ENCODE results near the gene EEF1AKMT2. TPM values are rescaled to one million over a fixed set of nuclear protein-coding genes. Genes with fewer than 3 reads are reported as not detected.

EEF1AKMT2 gene
- total and polyA plus RNA-seq, 2 of the 13 experiments (the other 11 are each of a cell fraction or from before 2014, with no cell fraction given), result 11.3 to 19.3 TPM

GRCh38 chr10:124708246-124708779 lies 83.4 kb downstream of the EEF1AKMT2 start (continued):
- TF ChIP-seq ATF7 (IDR thresholded peaks at IDR 0.05) (no peak), ATF7 (CRISPR knock-in tag; IDR thresholded peaks at IDR 0.05) (no peak), ZNF101 (CRISPR knock-in tag; IDR thresholded peaks at IDR 0.05; ENCODE audit: borderline replicate concordance, low read depth) (no peak), PBX3 (CRISPR knock-in tag; IDR thresholded peaks at IDR 0.05; ENCODE audit: borderline replicate concordance) (no peak), NCOA1 (CRISPR knock-in tag; IDR thresholded peaks at IDR 0.05) (no peak), ATF1 (CRISPR knock-in tag; IDR thresholded peaks at IDR 0.05) (no peak; the same call in 1 of the 2 replicates), RARG (CRISPR knock-in tag; IDR thresholded peaks at IDR 0.05; ENCODE audit: low read depth) (no peak), CEBPZ (IDR thresholded peaks at IDR 0.05; ENCODE audit: low read length) (no peak), TSC22D2 (CRISPR knock-in tag; IDR thresholded peaks at IDR 0.05; ENCODE audit: borderline replicate concordance) (no peak), THAP8 (CRISPR knock-in tag; IDR thresholded peaks at IDR 0.05; ENCODE audit: borderline replicate concordance) (no peak), STAG1 (CRISPR knock-in tag; IDR thresholded peaks at IDR 0.05) (no peak), TRIM24 (CRISPR knock-in tag; IDR thresholded peaks at IDR 0.05) (no peak), PRPF4 (IDR thresholded peaks at IDR 0.05; ENCODE audit: low read depth, low read length, poor library complexity, severe bottlenecking) (no peak), NKX3-1 (CRISPR knock-in tag; IDR thresholded peaks at IDR 0.05) (no peak), DMAP1 (CRISPR knock-in tag; IDR thresholded peaks at IDR 0.05) (no peak), SMC3 (IDR thresholded peaks at IDR 0.05; ENCODE audit: low read length) (0 out of 2 replicates have a peak, but pooled peaks have one; percentile 16), PBX2 (CRISPR knock-in tag; IDR thresholded peaks at IDR 0.05) (no peak), ZNF572 (CRISPR knock-in tag; IDR thresholded peaks at IDR 0.05) (no peak), ZC3H13 (CRISPR knock-in tag; IDR thresholded peaks at IDR 0.05) (no peak), IRX3 (CRISPR knock-in tag; IDR thresholded peaks at IDR 0.05; ENCODE audit: borderline replicate concordance, low read depth) (no peak), CREB3 (CRISPR knock-in tag; IDR thresholded peaks at IDR 0.05) (no peak), NCOR1 (IDR thresholded peaks at IDR 0.05; ENCODE audit: borderline replicate concordance, low read length) (peak; percentile 75; the same call in 1 of the 2 replicates), ZNF383 (CRISPR knock-in tag; IDR thresholded peaks at IDR 0.05; ENCODE audit: borderline replicate concordance) (no peak), ZNF777 (CRISPR knock-in tag; IDR thresholded peaks at IDR 0.05) (no peak), KDM5A (IDR thresholded peaks at IDR 0.05; ENCODE audit: borderline replicate concordance, low read length) (no peak)
